Measurements from ENCODE around the gene OTC.

The OTC gene

DNA sequence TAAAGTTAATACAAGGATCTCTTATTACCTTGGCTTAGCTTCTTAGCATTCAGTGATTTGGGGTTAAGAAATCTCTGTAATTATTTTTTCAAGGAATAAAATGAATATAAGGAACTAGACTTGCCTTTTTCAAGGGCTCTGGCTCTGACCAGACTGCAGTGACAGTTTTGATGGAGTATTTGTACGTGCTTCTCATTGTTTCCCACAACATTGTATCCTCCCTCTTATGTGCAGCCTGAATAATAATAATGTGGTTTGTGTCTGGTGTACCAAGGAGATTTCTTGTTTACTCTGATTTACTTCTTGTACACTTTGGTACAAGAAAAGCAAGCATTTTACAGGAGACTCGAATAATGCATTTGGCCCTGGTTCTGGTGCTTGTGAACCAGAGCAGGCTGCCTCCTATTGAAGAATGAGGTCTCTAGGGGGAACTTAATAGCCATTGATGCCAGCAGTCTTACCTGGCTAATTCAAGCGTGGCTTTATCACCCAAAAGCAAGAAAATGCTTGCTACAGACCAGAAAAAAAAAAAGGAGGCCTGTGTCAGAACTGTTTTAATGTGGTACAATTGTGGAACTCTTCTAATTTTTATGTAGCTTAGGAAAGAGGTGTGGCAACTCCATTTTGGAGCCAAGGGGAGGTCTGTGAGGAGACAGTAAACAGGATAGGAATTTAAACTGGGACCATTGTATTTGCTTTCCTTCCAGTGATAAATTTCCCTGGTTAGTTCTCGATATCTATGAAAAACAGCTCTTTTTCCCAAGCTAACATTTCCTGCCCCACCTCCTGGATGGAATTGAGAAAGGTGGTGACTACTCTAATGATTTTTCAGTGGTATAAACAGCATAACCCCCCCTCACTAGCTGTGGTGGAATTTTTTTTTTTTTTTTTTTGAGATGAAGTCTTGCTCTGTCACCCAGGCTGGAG lies 5.6 kb downstream of the OTC start:
- no peak for DNase-seq

- DNase-seq: no peak
Observed at GRCh38 chrX:38363046-38363445, 10.6 kb downstream of the OTC start.

DNA sequence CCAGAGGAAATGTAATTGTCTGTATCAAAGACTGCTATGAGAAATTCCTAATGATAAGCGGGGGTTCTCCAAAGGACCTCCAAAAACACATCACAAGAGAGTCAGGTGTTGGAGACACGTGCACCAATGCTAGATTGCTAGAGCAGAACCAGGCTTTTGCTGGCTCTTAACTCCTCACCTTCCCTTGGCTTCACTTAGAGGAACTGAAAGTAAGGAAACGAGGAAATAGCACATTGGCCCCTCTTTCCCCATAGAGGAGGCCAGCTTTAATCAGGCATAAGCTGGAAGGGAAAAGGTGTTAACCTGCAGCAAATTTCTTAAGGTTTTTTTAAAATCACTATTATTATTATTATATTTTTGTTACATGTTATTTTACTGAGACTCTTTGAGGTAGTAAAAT lies 13.6 kb downstream of the OTC start:
- no peak for DNase-seq

- no peak for DNase-seq
Observed at GRCh38 chrX:38368774-38369173, 16.4 kb downstream of the OTC start.

GRCh38 chrX:38371641-38372040 lies 19.2 kb downstream of the OTC start:
- no peak for DNase-seq

DNA sequence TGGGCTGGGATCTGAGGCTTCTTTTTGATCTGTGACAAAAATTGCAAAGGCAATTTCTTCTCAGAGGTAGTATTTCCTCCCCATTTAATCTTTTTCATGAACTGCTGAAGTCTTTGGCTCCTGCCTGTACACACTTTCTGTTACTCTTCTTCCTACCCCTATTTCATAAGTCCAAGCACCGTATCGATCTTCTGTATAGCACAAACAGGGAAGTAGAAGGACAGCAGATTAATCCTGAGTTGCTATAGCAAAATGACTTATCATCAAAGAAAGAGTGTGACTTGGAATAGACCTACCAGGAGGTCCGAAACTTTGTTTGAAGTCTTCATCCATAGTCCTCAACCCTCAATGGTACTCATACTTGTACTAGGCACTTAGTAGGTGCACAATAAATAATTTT lies 22.0 kb downstream of the OTC start:
- DNase-seq: no peak

- no peak for DNase-seq
Observed at GRCh38 chrX:38375891-38376290, 23.5 kb downstream of the OTC start.

DNA sequence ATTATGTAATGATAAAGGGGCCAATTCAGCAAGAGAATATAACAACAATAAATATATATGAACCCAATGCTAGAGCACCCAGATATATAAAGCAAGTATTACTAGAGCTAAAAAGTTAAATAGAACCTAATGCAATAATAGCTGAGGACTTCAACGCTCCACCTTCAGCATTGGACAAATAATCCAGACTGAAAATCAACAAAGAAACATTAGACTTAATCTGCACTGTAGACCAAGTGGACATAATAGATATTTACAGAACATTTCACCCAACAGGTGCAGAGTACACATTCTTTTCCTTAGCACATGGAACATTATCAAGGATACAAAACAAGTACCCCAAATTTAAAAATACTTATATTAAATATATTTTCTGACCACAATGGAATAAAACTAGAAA lies 24.3 kb downstream of the OTC start:
- DNase-seq: no peak

DNA sequence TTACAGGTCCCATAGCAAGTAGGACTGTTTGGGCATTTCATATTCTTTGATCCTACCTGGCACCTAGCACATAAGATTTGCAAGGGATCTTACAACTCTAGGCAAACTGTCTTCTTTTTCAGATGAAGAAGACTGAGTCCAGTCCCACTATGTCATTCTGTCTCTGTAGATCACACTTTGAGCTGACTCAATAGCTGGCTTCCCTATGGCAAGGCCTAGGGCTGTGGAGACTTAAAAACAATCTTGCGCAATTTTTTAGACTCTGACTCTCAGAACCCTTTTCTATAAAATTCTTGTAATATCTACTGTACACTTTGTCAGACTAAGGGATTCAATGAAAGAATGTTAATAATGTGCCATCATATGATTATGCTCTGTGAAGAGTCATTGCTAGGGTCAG lies 26.7 kb downstream of the OTC start:
- no peak for DNase-seq

DNA sequence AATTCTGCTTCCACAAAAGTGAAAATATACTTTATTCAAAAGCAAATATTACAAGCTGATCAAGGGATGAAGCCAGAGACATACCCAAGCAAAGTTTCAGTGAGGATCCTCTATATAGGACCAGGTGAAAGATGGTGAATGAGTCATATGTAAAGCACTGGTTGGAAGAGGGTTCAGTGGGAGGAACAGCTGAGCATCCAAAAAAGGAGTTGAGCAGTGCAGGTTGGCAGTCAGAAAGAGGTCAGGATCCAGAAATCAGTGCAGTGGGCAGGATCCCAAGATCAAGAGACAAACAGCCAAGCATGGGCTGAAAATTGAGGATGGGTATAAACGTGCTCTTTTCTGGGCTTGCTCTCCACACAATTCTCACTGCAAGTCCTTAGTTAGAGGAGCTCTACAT lies 30.3 kb downstream of the OTC start:
- DNase-seq: no peak

DNA sequence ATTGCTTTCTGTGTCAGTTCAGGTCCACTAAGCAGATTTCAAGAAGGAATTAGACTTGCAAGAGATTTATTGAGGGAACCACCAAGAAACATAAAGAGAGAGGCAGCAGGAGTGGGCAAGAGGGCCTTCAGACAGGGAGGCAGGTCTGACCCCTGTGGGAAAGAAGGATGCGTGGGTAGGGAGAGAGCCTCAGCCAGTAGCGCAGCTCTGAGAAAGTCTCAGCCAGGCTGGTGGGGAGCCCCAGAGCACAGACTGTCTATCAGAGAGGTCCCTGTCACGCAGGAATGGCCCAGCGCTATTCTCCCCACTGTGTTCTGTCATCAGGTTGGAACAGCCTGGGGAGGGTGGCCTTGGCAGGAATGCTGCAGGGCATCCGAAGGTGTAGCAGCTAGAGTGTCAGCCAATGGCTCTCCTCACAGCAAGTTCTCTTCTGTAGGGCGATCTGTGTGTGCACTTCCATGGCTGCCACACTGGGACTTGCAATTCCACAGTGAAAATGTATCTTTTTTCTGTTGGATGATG lies 48.0 kb downstream of the OTC start:
- DNase-seq: no peak

- no peak for DNase-seq
Observed at GRCh38 chrX:38402118-38402517, 49.7 kb downstream of the OTC start.

DNA sequence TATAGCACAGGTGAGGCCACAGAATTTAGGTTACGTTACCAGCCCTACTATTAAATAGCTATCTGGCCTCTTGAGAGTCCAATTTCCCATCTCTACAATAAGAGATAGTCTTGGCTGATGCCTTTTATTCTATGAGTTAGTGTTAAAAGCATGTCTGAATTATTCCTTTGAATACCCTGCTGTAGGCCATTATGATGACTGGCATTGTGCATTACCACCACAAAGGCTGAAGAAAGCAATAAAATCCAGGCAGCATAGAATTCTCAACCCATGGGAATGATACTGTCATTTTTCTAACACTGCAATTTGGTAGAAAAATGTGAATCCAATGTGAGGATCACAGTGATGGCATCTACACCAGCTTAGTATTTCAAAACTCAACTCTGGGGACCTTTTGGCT lies 51.4 kb downstream of the OTC start:
- no peak for DNase-seq

GRCh38 chrX:38407126-38407525 lies 54.7 kb downstream of the OTC start:
- no peak for DNase-seq

GRCh38 chrX:38409289-38409688 lies 56.9 kb downstream of the OTC start:
- no peak for DNase-seq

DNA sequence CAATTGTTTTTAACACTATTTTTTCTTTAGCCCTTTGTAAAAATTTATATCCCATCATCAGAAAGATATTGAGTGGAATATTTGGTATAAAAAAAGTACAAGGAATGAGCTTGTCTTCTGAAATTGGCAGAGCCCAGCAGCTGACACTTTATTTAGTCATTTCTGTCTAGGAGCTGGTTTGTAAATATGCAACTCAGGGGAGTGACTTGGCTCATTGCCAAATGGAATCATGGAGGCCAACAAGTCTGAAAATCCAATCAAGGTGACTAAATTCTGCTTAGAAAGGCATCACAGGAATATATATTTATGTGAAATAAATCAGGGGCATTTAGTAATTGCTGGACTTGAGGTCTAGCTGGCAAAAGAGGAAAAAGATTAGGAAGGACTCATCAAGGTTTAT lies 74.4 kb downstream of the OTC start:
- no peak for DNase-seq

GRCh38 chrX:38431525-38431924 lies 79.1 kb downstream of the OTC start:
- DNase-seq: no peak

DNA sequence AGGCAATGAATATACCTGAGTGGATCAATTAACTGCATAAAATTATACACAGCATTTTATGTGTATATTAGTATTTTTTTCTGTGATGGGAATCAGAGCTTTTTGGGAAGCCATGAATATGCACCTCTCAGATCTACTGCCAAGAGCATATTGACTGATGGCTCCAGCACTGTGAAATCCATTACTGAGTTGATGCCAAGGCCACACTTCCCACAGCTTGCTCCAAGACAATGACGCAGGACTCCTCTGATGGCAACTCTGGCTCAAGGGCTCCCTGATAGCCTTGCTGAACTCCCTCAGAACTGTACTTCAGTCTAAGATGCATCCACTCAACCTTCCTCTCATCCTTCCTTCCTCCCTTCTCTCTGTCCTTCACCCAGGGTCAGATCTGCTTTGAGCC lies 82.7 kb downstream of the OTC start:
- DNase-seq: no peak

GRCh38 chrX:38437093-38437492 lies 84.7 kb downstream of the OTC start:
- DNase-seq: no peak

DNA sequence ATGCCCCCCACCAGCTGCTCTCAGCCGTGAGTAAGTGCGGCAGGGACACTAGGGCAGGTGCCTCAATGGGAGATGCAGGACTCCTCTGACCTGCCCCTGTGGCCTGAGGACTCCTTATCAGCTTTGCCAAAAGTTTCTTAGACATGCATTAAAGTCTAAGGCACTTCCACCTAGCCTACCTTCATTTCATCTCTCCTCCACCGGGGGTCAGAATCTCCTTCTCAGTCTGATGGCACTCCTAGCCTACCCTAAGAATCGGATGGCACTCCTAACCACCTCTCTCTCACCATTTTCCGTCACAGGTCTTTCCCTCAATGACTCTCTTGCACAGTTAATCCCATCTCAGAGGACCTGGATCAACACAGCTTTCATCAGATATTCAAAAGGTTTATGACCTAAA lies 85.9 kb downstream of the OTC start:
- no peak for DNase-seq

DNA sequence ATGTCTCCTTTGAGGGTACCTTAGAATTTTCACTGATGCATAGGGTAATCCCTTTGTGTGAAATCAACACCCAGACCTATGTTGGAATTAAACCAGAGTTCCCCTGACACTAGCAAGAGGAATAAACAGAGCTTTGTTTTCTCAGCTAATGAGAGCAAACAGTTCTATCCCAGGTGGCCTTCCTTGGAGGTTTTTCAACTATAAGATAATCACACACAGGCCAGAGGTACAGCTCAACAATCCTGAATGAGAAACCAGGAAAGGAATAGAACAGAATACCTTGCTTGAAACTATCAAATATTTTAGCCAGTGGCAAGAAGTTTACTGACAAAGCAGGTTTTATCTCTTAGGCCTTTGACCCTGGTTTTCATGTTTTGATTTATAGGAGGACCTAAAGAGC lies 100.2 kb downstream of the OTC start:
- no peak for DNase-seq

DNA sequence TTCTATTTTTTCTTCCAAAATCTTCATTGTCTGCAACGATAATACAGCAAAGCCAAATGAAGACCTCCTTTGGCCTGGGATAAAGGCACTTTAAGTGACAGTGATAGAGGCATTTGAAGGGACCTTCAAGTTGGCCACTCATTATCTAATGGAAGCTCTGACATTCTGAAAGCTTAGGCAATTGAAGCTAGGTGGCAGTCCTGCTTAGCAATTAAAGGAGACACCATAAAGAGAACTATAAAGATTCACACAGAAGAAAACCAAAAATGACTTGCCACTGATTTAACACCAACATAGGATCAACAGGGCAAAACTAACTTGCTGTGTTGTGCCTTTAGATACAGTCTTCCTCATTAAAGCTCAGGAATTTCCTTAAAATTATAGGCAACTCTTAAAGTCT lies 105.7 kb downstream of the OTC start:
- no peak for DNase-seq

DNA sequence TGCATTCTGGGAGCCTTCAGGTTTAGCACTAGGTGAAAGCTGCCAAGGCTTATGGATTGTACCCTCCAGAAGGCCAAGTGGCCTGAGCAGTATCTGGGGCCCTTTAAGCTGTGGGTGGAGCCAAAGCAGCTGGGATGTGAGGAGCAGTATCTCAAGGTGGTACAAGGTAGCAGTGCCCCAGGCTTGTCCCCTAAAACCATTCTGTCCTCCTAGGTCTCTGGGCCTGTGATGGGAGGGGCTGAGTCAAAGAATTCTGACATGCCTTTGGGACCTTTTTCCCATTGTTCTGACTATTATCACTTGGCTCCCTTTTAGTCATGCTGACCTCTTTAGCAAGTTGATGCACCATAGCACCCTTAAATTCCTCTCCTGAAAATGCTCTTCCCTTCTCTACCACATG lies 109.9 kb downstream of the OTC start:
- no peak for DNase-seq

GRCh38 chrX:38465686-38466085 lies 113.3 kb downstream of the OTC start:
- DNase-seq: no peak

- DNase-seq: no peak
Observed at GRCh38 chrX:38468563-38469157, 116.3 kb downstream of the OTC start.

All from NCI-H226 (cell line).